SU-DHL-6 (cell line): ENCODE measurements around the gene TPBGL.

ENCODE experiments used
- H2AFZ ChIP-seq: fragments of 200-600 bp; sonication (generic); 2 replicates; pipeline ENCODE4 v1.6.1; 2014; ENCODE audit warnings: low read depth, mild to moderate bottlenecking, moderate library complexity, mixed read lengths, antibody characterized with exemption, low read length; ENCODE audit not compliant: severe bottlenecking
- H3F3A ChIP-seq: fragments of 200-600 bp; shearing (Covaris generic); 2 replicates; pipeline ENCODE4 v1.6.0; 2016; ENCODE audit warnings: antibody characterized with exemption, mild to moderate bottlenecking; ENCODE audit not compliant: insufficient read depth
- H3K27ac ChIP-seq: fragments of 200-600 bp; sonication (generic); 2 replicates; pipeline ENCODE4 v1.5.1; 2016; ENCODE audit warnings: low read depth, mild to moderate bottlenecking, low read length, moderate library complexity, mixed read lengths
- H3K27me3 ChIP-seq: fragments of 200-600 bp; sonication (generic), shearing (Covaris generic); 2 replicates; pipeline ENCODE4 v1.6.0; 2014; ENCODE audit warnings: mild to moderate bottlenecking, low read length
- H3K36me3 ChIP-seq: fragments of 200-600 bp; sonication (generic); 2 replicates; pipeline ENCODE4 v1.6.1; 2014; ENCODE audit warnings: mild to moderate bottlenecking, low read length, mixed read lengths
- H3K4me2 ChIP-seq: fragments of 300-600, 200-600 bp; shearing (Covaris generic), sonication (generic); 2 replicates; pipeline ENCODE4 v1.6.0; 2014; ENCODE audit warnings: low read length, low read depth, mild to moderate bottlenecking; ENCODE audit not compliant: poor library complexity, severe bottlenecking
- H3K4me3 ChIP-seq: fragments of 200-600 bp; sonication (generic); 2 replicates; pipeline ENCODE4 v1.5.1; 2014; ENCODE audit warnings: antibody characterized with exemption, low read length, mild to moderate bottlenecking, mixed read lengths; ENCODE audit not compliant: insufficient read depth, poor library complexity, severe bottlenecking
- H3K79me2 ChIP-seq: fragments of 200-600 bp; sonication (generic); 2 replicates; pipeline ENCODE4 v1.6.1; 2014; ENCODE audit warnings: mild to moderate bottlenecking, low read length, moderate library complexity; ENCODE audit not compliant: insufficient read depth
- H3K9ac ChIP-seq: fragments of 200-600 bp; sonication (generic); 2 replicates; pipeline ENCODE4 v1.7.0; 2014; ENCODE audit warnings: mild to moderate bottlenecking, low read length
- H3K9me2 ChIP-seq: fragments of 200-600 bp; sonication (generic); replicated peaks from 2 replicates; pipeline ENCODE4 v1.6.1; 2014; ENCODE audit warnings: low read length; ENCODE audit not compliant: insufficient read depth
- H3K9me3 ChIP-seq: fragments of 200-600 bp; sonication (generic); 2 replicates; pipeline ENCODE4 v1.6.1; 2014; ENCODE audit warnings: low read length, mixed read lengths; ENCODE audit not compliant: insufficient read depth
- H4K20me1 ChIP-seq: fragments of 200-600 bp; sonication (generic); 2 replicates; pipeline ENCODE4 v1.6.1; 2014; ENCODE audit warnings: low read depth, mild to moderate bottlenecking, antibody characterized with exemption, low read length, moderate library complexity, mixed read lengths
- EZH2phosphoT487 ChIP-seq: fragments of 200-600 bp; sonication (generic), shearing (Covaris generic); conservative IDR thresholded peaks from 2 replicates; pipeline ENCODE4 v1.6.1; 2018; ENCODE audit warnings: mild to moderate bottlenecking, antibody characterized with exemption, low read length, moderate library complexity, mixed read lengths
- TF ChIP-seq, protein P1 (sequence below): fragments of 200-600 bp; sonication (generic); IDR thresholded peaks from one replicate; pipeline ENCODE4 v1.5.1; 2017; ENCODE audit warnings: antibody characterized with exemption, mild to moderate bottlenecking, low read length, moderate library complexity; ENCODE audit not compliant: insufficient read depth, poor library complexity, severe bottlenecking

TPBGL gene

GRCh38 chr11:75201771-75202170, 38.8 kb upstream of the TPBGL start:
- no peak for TF ChIP-seq EZH2phosphoT487
- TF ChIP-seq, protein P1, sequence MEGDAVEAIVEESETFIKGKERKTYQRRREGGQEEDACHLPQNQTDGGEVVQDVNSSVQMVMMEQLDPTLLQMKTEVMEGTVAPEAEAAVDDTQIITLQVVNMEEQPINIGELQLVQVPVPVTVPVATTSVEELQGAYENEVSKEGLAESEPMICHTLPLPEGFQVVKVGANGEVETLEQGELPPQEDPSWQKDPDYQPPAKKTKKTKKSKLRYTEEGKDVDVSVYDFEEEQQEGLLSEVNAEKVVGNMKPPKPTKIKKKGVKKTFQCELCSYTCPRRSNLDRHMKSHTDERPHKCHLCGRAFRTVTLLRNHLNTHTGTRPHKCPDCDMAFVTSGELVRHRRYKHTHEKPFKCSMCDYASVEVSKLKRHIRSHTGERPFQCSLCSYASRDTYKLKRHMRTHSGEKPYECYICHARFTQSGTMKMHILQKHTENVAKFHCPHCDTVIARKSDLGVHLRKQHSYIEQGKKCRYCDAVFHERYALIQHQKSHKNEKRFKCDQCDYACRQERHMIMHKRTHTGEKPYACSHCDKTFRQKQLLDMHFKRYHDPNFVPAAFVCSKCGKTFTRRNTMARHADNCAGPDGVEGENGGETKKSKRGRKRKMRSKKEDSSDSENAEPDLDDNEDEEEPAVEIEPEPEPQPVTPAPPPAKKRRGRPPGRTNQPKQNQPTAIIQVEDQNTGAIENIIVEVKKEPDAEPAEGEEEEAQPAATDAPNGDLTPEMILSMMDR = no peak
- no peaks in the 10 kb centered on the region for H3K27me3 ChIP-seq
- no peak overlapping the region for H3K4me3 ChIP-seq
- no peak overlapping the region for H3K27ac ChIP-seq
- no peaks in the 10 kb centered on the region for H4K20me1 ChIP-seq
- H3K79me2 ChIP-seq = no peaks in the 10 kb centered on the region
- no peaks in the 10 kb centered on the region for H3F3A ChIP-seq
- H3K9me2 ChIP-seq = no peaks in the 10 kb centered on the region
- H3K9me3 ChIP-seq = no peaks in the 10 kb centered on the region
- no peak overlapping the region for H3K4me2 ChIP-seq
- no peaks in the 10 kb centered on the region for H3K36me3 ChIP-seq
- H3K9ac ChIP-seq = no peak overlapping the region
- no peak overlapping the region for H2AFZ ChIP-seq

DNA sequence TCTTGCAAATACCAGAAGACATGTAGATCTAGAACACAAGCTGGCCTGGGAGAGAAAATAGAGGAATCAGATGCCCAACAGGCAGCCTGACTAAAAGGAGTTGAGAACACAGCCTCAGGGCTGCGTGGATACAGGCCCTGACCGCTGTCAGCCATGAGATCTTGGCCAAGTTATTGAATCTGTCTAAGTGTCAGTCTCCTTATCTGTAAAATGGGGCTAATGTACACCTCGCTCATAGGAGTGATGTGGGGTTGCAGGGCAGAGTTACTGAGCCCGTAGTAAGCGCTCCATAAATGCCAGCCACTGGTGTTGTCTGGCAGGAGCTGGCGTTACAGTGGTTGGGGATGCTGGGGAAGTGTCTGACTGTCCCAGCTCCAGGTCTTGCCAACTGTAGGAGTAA, 38.4 kb upstream of the TPBGL start:
- Histone ChIP-seq H3K9ac (no peak overlapping the region), H3K27ac (no peak overlapping the region), H3K4me3 (no peak overlapping the region), H3K4me2 (no peak overlapping the region), H3K79me2 (no peaks in the 10 kb centered on the region), H3F3A (no peaks in the 10 kb centered on the region), H2AFZ (no peak overlapping the region), H3K9me2 (no peaks in the 10 kb centered on the region), H3K27me3 (no peaks in the 10 kb centered on the region), H3K36me3 (no peaks in the 10 kb centered on the region), H3K9me3 (no peaks in the 10 kb centered on the region), H4K20me1 (no peaks in the 10 kb centered on the region)
- no peak for TF ChIP-seq EZH2phosphoT487
- TF ChIP-seq, protein P1 = no peak

- H2AFZ ChIP-seq = no peak overlapping the region
- no peaks in the 10 kb centered on the region for H3K9me3 ChIP-seq
- no peaks in the 10 kb centered on the region for H4K20me1 ChIP-seq
- TF ChIP-seq, protein P1 = no peak
- TF ChIP-seq EZH2phosphoT487 = no peak
- H3K79me2 ChIP-seq = no peaks in the 10 kb centered on the region
- no peak overlapping the region for H3K4me2 ChIP-seq
- no peak overlapping the region for H3K27ac ChIP-seq
- no peaks in the 10 kb centered on the region for H3K27me3 ChIP-seq
- H3K9ac ChIP-seq = no peak overlapping the region
- no peaks in the 10 kb centered on the region for H3K9me2 ChIP-seq
- H3F3A ChIP-seq = no peaks in the 10 kb centered on the region
- H3K4me3 ChIP-seq = no peak overlapping the region
- H3K36me3 ChIP-seq = no peaks in the 10 kb centered on the region
Measured at GRCh38 chr11:75203138-75203537, 37.4 kb upstream of the TPBGL start.

DNA sequence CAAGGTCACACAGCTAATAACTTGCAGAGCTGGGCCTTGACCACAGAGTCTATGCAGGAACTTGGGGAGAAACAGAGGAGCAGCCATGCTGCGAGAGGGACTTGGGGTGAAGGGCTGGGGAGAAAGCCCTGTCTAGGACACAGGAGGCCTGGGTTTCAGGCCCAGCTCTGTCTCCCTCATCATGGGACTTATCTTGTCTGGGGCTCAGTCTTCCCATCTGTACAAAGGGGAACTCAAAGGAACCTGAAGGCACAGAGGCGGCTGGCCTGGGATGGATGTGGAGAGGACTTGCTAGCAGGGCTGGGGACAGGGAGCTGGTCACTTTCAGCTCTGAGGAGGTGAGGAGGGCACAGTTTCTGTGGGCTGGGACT, 36.9 kb upstream of the TPBGL start:
- Histone ChIP-seq H3K36me3 (no peaks in the 10 kb centered on the region), H3F3A (no peaks in the 10 kb centered on the region), H3K79me2 (no peaks in the 10 kb centered on the region), H3K9ac (no peak overlapping the region), H3K4me3 (no peak overlapping the region), H3K27me3 (no peaks in the 10 kb centered on the region), H4K20me1 (no peaks in the 10 kb centered on the region), H3K9me3 (no peaks in the 10 kb centered on the region), H2AFZ (no peak overlapping the region), H3K27ac (no peak overlapping the region), H3K9me2 (no peaks in the 10 kb centered on the region), H3K4me2 (no peak overlapping the region)
- TF ChIP-seq, protein P1 = no peak
- TF ChIP-seq EZH2phosphoT487 = no peak
